Measurements from ENCODE around the gene TMEM234.
"Not testable (repeated sequence)": the region's sequence is repeated elsewhere in the genome, so short reads cannot be mapped to it uniquely, and the experiment has no call there.

Gene TMEM234

GRCh38 chr1:32221980-32222755, at the start of gene TMEM234, which contains the start of gene EIF3I:
Gene TMEM234 (minus strand): TSS chr1:32222353. CDS start chr1:32222322, 31 bp downstream.
Gene EIF3I (plus strand): TSS chr1:32222407. CDS start chr1:32222442, 35 bp downstream.
- DNase-seq (ENCODE audit: low read depth in 2 of 2, low spot score in 1 of 2), result peak; percentile 75 to 86

GRCh38 chr1:32269744-32270143, 47.6 kb upstream of the TMEM234 start:
- DNase-seq (ENCODE audit: low read depth in 2 of 2, low spot score in 1 of 2), result no peak

GRCh38 chr1:32266921-32267591, 44.9 kb upstream of the TMEM234 start:
- no peak for DNase-seq (ENCODE audit: low read depth in 2 of 2, low spot score in 1 of 2)

- DNase-seq (ENCODE audit: low read depth in 2 of 2, low spot score in 1 of 2), result no peak
Measured at GRCh38 chr1:32265846-32266245, 43.7 kb upstream of the TMEM234 start.

- no peak for DNase-seq (ENCODE audit: low read depth in 2 of 2, low spot score in 1 of 2)
Measured at GRCh38 chr1:32263744-32264143, 41.6 kb upstream of the TMEM234 start.

- not testable (repeated sequence) for DNase-seq (ENCODE audit: low read depth in 2 of 2, low spot score in 1 of 2)
Measured at GRCh38 chr1:32263236-32263593, 41.1 kb upstream of the TMEM234 start.

- no peak for DNase-seq (ENCODE audit: low read depth in 2 of 2, low spot score in 1 of 2)
Measured at GRCh38 chr1:32257227-32257508, 35.0 kb upstream of the TMEM234 start.

- no peak for DNase-seq (ENCODE audit: low read depth in 2 of 2, low spot score in 1 of 2)
Measured at GRCh38 chr1:32256473-32257226, 34.5 kb upstream of the TMEM234 start.

- DNase-seq (ENCODE audit: low read depth in 2 of 2, low spot score in 1 of 2), result no peak
Measured at GRCh38 chr1:32255072-32256071, 33.2 kb upstream of the TMEM234 start.

- DNase-seq (ENCODE audit: low read depth in 2 of 2, low spot score in 1 of 2), result no peak
Measured at GRCh38 chr1:32250893-32251716, 29.0 kb upstream of the TMEM234 start, which contains the start of gene LCK. Gene LCK (plus strand): TSS chr1:32251265. CDS start chr1:32274330, 23,065 bp downstream.

GRCh38 chr1:32249831-32250525, 27.8 kb upstream of the TMEM234 start:
- DNase-seq (ENCODE audit: low read depth in 2 of 2, low spot score in 1 of 2), result peak in 1 of 2 donors; percentile 67

GRCh38 chr1:32247983-32248889, 26.1 kb upstream of the TMEM234 start:
- peak in 1 of 2 donors; percentile 58 for DNase-seq (ENCODE audit: low read depth in 2 of 2, low spot score in 1 of 2)

- no peak for DNase-seq (ENCODE audit: low read depth in 2 of 2, low spot score in 1 of 2)
Measured at GRCh38 chr1:32247452-32247851, 25.3 kb upstream of the TMEM234 start.

- no peak for DNase-seq (ENCODE audit: low read depth in 2 of 2, low spot score in 1 of 2)
Measured at GRCh38 chr1:32246888-32247273, 24.7 kb upstream of the TMEM234 start, which contains the start of gene FAM167B. Gene FAM167B (plus strand): TSS chr1:32247222. CDS start chr1:32247422, 200 bp downstream.

- no peak for DNase-seq (ENCODE audit: low read depth in 2 of 2, low spot score in 1 of 2)
Measured at GRCh38 chr1:32242341-32242851, 20.2 kb upstream of the TMEM234 start.

- DNase-seq (ENCODE audit: low read depth in 2 of 2, low spot score in 1 of 2), result no peak
Measured at GRCh38 chr1:32241001-32241763, 19.0 kb upstream of the TMEM234 start.
